GM12891 (cell line): ENCODE measurements around the gene ATP1A3.
"Not testable (repeated sequence)": the region's sequence is repeated elsewhere in the genome, so short reads cannot be mapped to it uniquely, and the experiment has no call there.

Experiments
- DNase-seq: peaks from one replicate; pipeline ENCODE4 v3.0.0; 2011; ENCODE audit warnings: low spot score; ENCODE audit not compliant: insufficient read length
- FAIRE-seq: peaks from 2 replicates; lab custom pipeline; 2011; peaks lifted over from hg19 to GRCh38; lab: Jason Lieb, UNC
- PAX5 ChIP-seq: IDR thresholded peaks from 2 replicates; pipeline ENCODE4 v1.6.1; 2011; ENCODE audit warnings: low read length, moderate library complexity, mild to moderate bottlenecking; ENCODE audit not compliant: insufficient read depth, severe bottlenecking
- POLR2A ChIP-seq: IDR thresholded peaks from 2 replicates; pipeline ENCODE4 v1.6.1; 2011; ENCODE audit warnings: low read depth, low read length, control low read depth
- POLR2AphosphoS5 ChIP-seq: IDR thresholded peaks from 2 replicates; pipeline ENCODE4 v1.6.1; 2011; ENCODE audit warnings: low read depth, low read length, control low read depth
- POU2F2 ChIP-seq: IDR thresholded peaks from 2 replicates; pipeline ENCODE4 v1.6.1; 2011; ENCODE audit warnings: low read depth, mild to moderate bottlenecking, control low read depth, low read length, moderate library complexity
- SPI1 ChIP-seq: IDR thresholded peaks from 2 replicates; pipeline ENCODE4 v1.6.1; 2011; ENCODE audit warnings: low read depth, low read length, control low read depth
- TAF1 ChIP-seq: IDR thresholded peaks from 2 replicates; pipeline ENCODE4 v1.6.1; 2011; ENCODE audit warnings: low read depth, low read length, control low read depth

The ATP1A3 gene

GRCh38 chr19:42017040-42017439 is 23.0 kb upstream of the ATP1A3 start:
- FAIRE-seq (no peak), DNase-seq (no peak)
- TF ChIP-seq POLR2AphosphoS5 (no peak), TAF1 (no peak), POU2F2 (no peak), PAX5 (no peak), POLR2A (no peak), SPI1 (no peak)

- FAIRE-seq, DNase-seq: not testable (repeated sequence)
Observed at GRCh38 chr19:42012747-42013146, 18.7 kb upstream of the ATP1A3 start.

- DNase-seq (no peak), FAIRE-seq (no peak)
- TF ChIP-seq POU2F2 (no peak), PAX5 (no peak)
Observed at GRCh38 chr19:42010245-42011126, 16.5 kb upstream of the ATP1A3 start.

- FAIRE-seq = no peak
- no peak for TF ChIP-seq SPI1
- no peak for TF ChIP-seq POLR2A
- TF ChIP-seq TAF1 = no peak
- no peak for TF ChIP-seq POLR2AphosphoS5
- no peak for TF ChIP-seq POU2F2
- TF ChIP-seq PAX5 = no peak
Observed at GRCh38 chr19:42006569-42006968, 12.5 kb upstream of the ATP1A3 start.

GRCh38 chr19:42005504-42005903 is 11.5 kb upstream of the ATP1A3 start:
- DNase-seq (no peak), FAIRE-seq (no peak)
- TF ChIP-seq SPI1 = no peak
- TF ChIP-seq POLR2A = no peak
- TF ChIP-seq POU2F2 = no peak
- no peak for TF ChIP-seq TAF1
- no peak for TF ChIP-seq PAX5
- TF ChIP-seq POLR2AphosphoS5 = no peak

More at GRCh38 chr19:42006569-42006968, 12.5 kb upstream of the ATP1A3 start:
- DNase-seq = no peak

- no peak for FAIRE-seq
- no peak for DNase-seq
- TF ChIP-seq POLR2AphosphoS5 (no peak), POLR2A (no peak), TAF1 (no peak), PAX5 (no peak), POU2F2 (no peak), SPI1 (no peak)
Observed at GRCh38 chr19:42003506-42004294, 9.7 kb upstream of the ATP1A3 start.

- DNase-seq = no peak
- FAIRE-seq = no peak
- TF ChIP-seq POLR2AphosphoS5 (no peak), POU2F2 (no peak), TAF1 (no peak), SPI1 (no peak), POLR2A (no peak), PAX5 (no peak)
Observed at GRCh38 chr19:41999878-42000208, 5.8 kb upstream of the ATP1A3 start.

- DNase-seq (no peak), FAIRE-seq (no peak)
- TF ChIP-seq POLR2AphosphoS5 = no peak
- no peak for TF ChIP-seq SPI1
- no peak for TF ChIP-seq TAF1
- TF ChIP-seq POLR2A = no peak
- no peak for TF ChIP-seq PAX5
- no peak for TF ChIP-seq POU2F2
Observed at GRCh38 chr19:41999071-41999877, 5.2 kb upstream of the ATP1A3 start.
